Brain microvascular endothelial cell (primary cell): ENCODE data around the gene MEF2C.

Experiments used
- DNase-seq: peaks from one replicate; pipeline ENCODE4 v3.0.0-alpha.2; 2020
- H3K27ac ChIP-seq: fragments of 250-450 bp; sonication (Bioruptor Pico); 2 replicates; pipeline ENCODE4 v1.5.1; 2020; ENCODE audit warnings: mild to moderate bottlenecking, moderate library complexity
- H3K27me3 ChIP-seq: fragments of 250-450 bp; sonication (Bioruptor Pico); replicated peaks from 2 replicates; pipeline ENCODE4 v1.5.1; 2020; ENCODE audit warnings: mild to moderate bottlenecking
- H3K36me3 ChIP-seq: fragments of 250-450 bp; sonication (Bioruptor Pico); replicated peaks from 2 replicates; pipeline ENCODE4 v1.5.1; 2020; ENCODE audit warnings: mild to moderate bottlenecking
- H3K4me3 ChIP-seq: 2 replicates; pipeline ENCODE4 v1.5.1; 2011; ENCODE audit warnings: low read depth, mild to moderate bottlenecking, control low read depth, low read length, moderate library complexity
- CTCF ChIP-seq: IDR thresholded peaks from 2 replicates; pipeline ENCODE4 v1.5.1; 2011; ENCODE audit warnings: low read depth, mild to moderate bottlenecking, moderate library complexity, low read length, control low read depth, inconsistent platforms; ENCODE audit errors: missing control alignments
- in situ Hi-C: cut with HindIII; loops from 2 replicates; pipeline ENCODE4 v1.10.0; 2017; ENCODE audit warnings: low sequenced_read_pairs, low pct_ligation_motif_present

Gene MEF2C

GRCh38 chr5:88854769-88855168 is 28.2 kb downstream of the MEF2C start:
- TF ChIP-seq CTCF = no peak
- H3K4me3 ChIP-seq = no peak overlapping the region
- no peak overlapping the region for H3K27ac ChIP-seq
- in situ Hi-C loops = no loop called here
- H3K27me3 ChIP-seq = no peaks in the 10 kb centered on the region
- H3K36me3 ChIP-seq = no peaks in the 10 kb centered on the region
- no peak for DNase-seq

- H3K27me3 ChIP-seq = no peaks in the 10 kb centered on the region
- H3K36me3 ChIP-seq = no peaks in the 10 kb centered on the region
- H3K27ac ChIP-seq = no peak overlapping the region
- DNase-seq = no peak
- in situ Hi-C loops = no loop called here
- no peak overlapping the region for H3K4me3 ChIP-seq
- TF ChIP-seq CTCF = no peak
Observed at GRCh38 chr5:88847420-88847819, 35.6 kb downstream of the MEF2C start.

GRCh38 chr5:88846434-88846833 is 36.5 kb downstream of the MEF2C start:
- H3K36me3 ChIP-seq = no peaks in the 10 kb centered on the region
- no peak for TF ChIP-seq CTCF
- no peaks in the 10 kb centered on the region for H3K27me3 ChIP-seq
- no peak overlapping the region for H3K4me3 ChIP-seq
- H3K27ac ChIP-seq = no peak overlapping the region
- no peak for DNase-seq
- in situ Hi-C loops = no loop called here

GRCh38 chr5:88845081-88845697 is 37.8 kb downstream of the MEF2C start:
- Histone ChIP-seq H3K27ac (no peak overlapping the region), H3K4me3 (no peak overlapping the region), H3K27me3 (no peaks in the 10 kb centered on the region), H3K36me3 (no peaks in the 10 kb centered on the region)
- DNase-seq = no peak
- no peak for TF ChIP-seq CTCF
- in situ Hi-C loops = no loop called here

- Histone ChIP-seq H3K4me3 (no peak overlapping the region), H3K27ac (no peak overlapping the region), H3K27me3 (no peaks in the 10 kb centered on the region), H3K36me3 (no peaks in the 10 kb centered on the region)
- no peak for TF ChIP-seq CTCF
- in situ Hi-C loops = no loop called here
- no peak for DNase-seq
Observed at GRCh38 chr5:88842784-88843183, 40.2 kb downstream of the MEF2C start.

GRCh38 chr5:88841212-88841611 is 41.8 kb downstream of the MEF2C start:
- in situ Hi-C loops = no loop called here

More at GRCh38 chr5:88841212-88841611, 41.8 kb downstream of the MEF2C start:
- no peak overlapping the region for H3K4me3 ChIP-seq
- no peaks in the 10 kb centered on the region for H3K36me3 ChIP-seq
- H3K27me3 ChIP-seq = no peaks in the 10 kb centered on the region
- TF ChIP-seq CTCF = no peak
- DNase-seq = no peak
- H3K27ac ChIP-seq = no peak overlapping the region
